ENCODE measurements around the gene CHD2.
"Not testable (repeated sequence)": the region's sequence is repeated elsewhere in the genome, so short reads cannot be mapped to it uniquely, and the experiment has no call there.

Gene CHD2

GRCh38 chr15:93060336-93061248 is 160.5 kb downstream of the CHD2 start:
- Histone ChIP-seq H3K4me3 (no peak overlapping the region), H3K27ac (no peak overlapping the region)
- DNase-seq (ENCODE audit: low spot score): no peak
- no peak for TF ChIP-seq CTCF (IDR thresholded peaks at IDR 0.05)

DNA sequence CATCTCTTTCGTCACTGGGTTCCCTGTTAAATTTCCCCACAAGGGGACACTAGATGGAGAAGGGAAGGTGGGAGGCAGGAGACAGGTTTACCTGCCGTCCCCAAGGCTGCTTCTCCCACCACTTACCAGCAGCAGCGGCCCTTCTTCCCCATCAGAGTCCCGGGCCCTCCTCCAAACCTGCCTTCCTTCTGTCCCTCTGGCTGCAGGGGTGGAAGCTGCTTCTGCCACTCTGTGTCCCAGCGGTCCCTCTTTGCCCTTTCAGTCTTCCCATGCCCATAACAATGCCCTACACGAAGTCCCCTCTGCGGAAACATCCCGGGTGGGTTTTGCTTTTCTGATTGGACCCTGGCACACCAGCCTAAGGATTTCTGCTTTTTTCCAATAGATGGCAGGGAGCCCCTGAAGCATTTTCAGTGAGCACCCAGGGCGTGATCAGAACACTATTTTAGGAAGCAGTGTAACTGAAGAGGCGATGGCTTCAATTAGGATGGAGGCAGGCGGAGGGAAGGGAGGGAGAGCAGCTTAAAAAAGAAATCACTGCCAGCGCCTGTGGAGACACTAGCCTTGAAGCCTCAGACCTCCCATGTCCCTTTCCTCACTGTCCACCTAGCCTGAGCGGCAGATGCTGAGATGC is 162.6 kb downstream of the CHD2 start:
- not testable (repeated sequence) for DNase-seq (ENCODE audit: low spot score); H3K4me3 ChIP-seq
- peak overlapping the region in 1 of 2 donors; percentile 45 for H3K27ac ChIP-seq

DNA sequence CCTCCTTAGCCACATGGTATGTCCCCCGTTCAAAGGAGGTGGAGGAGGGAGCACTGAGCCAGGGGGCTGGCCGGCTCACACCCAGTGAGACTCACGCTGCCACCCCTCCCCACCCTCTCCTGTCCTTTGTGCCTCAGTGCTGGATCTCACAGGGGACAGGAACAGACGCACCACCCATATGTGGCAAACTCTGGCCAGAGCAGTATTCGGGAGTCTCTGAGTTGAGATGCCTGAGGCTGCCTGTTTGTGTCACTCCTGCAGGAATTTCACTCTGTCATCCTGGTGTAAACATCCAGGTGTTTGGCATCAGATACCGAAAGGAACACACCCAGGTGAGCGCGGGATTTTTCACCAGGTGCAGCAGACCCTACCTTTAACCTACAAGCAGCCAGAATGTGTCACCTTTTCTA is 163.1 kb downstream of the CHD2 start:
- no peak for TF ChIP-seq CTCF (IDR thresholded peaks at IDR 0.05)
- Histone ChIP-seq H3K4me3 (no peak overlapping the region), H3K27ac (peak overlapping the region in 1 of 2 donors; percentile 45)
- DNase-seq (ENCODE audit: low spot score): no peak

DNA sequence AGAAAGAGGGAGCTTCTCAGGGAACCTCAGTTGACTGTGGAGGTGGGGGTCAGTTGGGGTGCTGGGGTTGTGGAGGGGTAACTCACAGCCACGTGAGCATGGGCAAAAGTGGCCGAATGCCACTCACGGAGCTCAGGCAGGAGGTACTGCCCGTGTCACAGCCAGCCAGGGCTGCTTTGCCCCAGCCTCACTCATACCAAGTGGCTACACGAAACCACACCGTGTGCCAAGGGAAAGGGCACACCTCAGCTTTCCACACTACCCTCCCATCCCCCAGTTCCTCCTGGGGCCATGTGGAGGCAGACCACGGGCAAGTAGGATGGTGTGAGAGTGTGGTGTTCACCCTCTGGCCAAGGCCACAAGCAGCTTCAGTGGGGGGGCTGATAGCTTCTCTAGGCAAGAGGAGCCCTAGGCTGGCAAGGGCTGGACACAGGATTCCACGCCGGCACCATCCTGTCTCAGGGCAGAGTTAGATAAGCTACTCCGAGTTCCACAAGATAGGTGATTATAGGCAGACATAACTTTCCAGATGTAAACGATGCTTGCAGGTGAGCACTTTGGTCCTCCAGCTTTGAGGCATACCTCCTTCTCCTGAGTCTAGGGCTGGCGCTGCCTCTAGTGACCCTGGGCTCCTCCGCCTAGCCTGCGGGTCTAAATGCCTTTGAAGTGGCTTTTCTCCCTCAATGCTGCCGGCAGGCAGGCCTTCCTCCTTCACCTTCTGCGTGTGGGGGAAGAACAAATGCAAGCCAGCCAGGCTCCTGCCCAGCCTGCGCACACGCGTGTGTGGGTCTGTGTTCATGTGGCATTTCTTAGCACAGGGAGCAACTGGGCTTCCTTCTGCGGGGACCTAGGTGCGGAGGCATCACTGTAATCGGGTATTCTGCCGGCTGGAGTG is 163.9 kb downstream of the CHD2 start:
- no peak for TF ChIP-seq CTCF (IDR thresholded peaks at IDR 0.05)
- Histone ChIP-seq H3K27ac (peak overlapping the region in 1 of 2 donors; percentile 51), H3K4me3 (no peak overlapping the region)
- no peak for DNase-seq (ENCODE audit: low spot score)

DNA sequence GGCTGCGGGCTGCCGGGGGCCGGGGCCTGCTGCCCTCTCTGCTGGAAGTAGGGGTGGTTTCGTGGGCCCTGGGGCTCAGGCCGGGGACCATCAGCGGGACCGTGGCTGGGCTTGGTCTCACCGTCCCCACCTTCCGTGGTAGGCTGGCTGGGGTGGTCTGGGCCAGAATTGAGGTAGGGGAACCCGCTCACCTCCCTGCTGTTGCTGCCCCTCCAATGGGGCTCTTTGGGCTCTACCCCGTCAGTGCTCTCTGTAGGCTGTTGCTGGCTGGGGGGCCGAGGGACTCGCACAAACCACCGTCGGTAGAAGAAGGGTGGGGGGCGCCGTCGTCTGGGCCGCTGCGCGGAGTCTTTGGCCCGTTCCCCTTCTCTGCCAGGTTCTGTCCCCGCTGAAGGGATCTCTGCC is 165.5 kb downstream of the CHD2 start:
- Histone ChIP-seq H3K4me3 (no peak overlapping the region), H3K27ac (no peak overlapping the region)
- no peak for DNase-seq (ENCODE audit: low spot score)
- no peak for TF ChIP-seq CTCF (IDR thresholded peaks at IDR 0.05)

GRCh38 chr15:93066224-93066681 is 166.1 kb downstream of the CHD2 start:
- Histone ChIP-seq H3K4me3 (no peak overlapping the region), H3K27ac (peak overlapping the region in 1 of 2 donors; percentile 48)
- DNase-seq (ENCODE audit: low spot score): no peak
- no peak for TF ChIP-seq CTCF (IDR thresholded peaks at IDR 0.05)
